ENCODE measurements around the gene ANKH. TPM values are rescaled to one million over a fixed set of nuclear protein-coding genes. Genes with fewer than 3 reads are reported as not detected.
A peak's percentile ranks its signal among the peaks of the same experiment; 100 is the strongest.

Gene ANKH
- total RNA-seq, 4 donors from 2014 or later = 31.2 to 55.2 (median 34.7) TPM

GRCh38 chr5:14695152-14695551 is 176.4 kb downstream of the ANKH start:
- H3K9me3 ChIP-seq = no peaks in the 10 kb centered on the region
- WGBS, 2 donors = 93 to 94% methylated on average over 2 of the region's 2 CpGs
- H3K27ac ChIP-seq = no peak overlapping the region
- intact Hi-C loops (cut with DNase I) = no loop called here
- H3K4me3 ChIP-seq (replicated peaks in 1 of 3) = no peak overlapping the region
- H3K27me3 ChIP-seq = no peaks in the 10 kb centered on the region
- peaks cover 21 to 22% of the 10 kb centered on the region in 2 donors for H3K36me3 ChIP-seq
- TF ChIP-seq POLR2A (IDR thresholded peaks at IDR 0.05) (no peak), CTCF (IDR thresholded peaks at IDR 0.05) (no peak)
- H3K4me1 ChIP-seq = peaks cover 25 to 30% of the 10 kb centered on the region in 2 donors
- no peak for DNase-seq

- peaks cover 33 to 41% of the 10 kb centered on the region in 2 donors for H3K36me3 ChIP-seq
- no peak for TF ChIP-seq CTCF (IDR thresholded peaks at IDR 0.05)
- H3K4me1 ChIP-seq = peaks cover 13 to 19% of the 10 kb centered on the region in 2 donors
- intact Hi-C loops (cut with DNase I) = no loop called here
- no peaks in the 10 kb centered on the region for H3K9me3 ChIP-seq
- no peak overlapping the region for H3K27ac ChIP-seq
- no peaks in the 10 kb centered on the region for H3K27me3 ChIP-seq
- 86 to 96% methylated on average over 5 of the region's 5 CpGs for WGBS, 2 donors
- no peak for DNase-seq
- H3K4me3 ChIP-seq (replicated peaks in 1 of 3) = no peak overlapping the region
Measured at GRCh38 chr5:14693070-14693469, 178.5 kb downstream of the ANKH start.

DNA sequence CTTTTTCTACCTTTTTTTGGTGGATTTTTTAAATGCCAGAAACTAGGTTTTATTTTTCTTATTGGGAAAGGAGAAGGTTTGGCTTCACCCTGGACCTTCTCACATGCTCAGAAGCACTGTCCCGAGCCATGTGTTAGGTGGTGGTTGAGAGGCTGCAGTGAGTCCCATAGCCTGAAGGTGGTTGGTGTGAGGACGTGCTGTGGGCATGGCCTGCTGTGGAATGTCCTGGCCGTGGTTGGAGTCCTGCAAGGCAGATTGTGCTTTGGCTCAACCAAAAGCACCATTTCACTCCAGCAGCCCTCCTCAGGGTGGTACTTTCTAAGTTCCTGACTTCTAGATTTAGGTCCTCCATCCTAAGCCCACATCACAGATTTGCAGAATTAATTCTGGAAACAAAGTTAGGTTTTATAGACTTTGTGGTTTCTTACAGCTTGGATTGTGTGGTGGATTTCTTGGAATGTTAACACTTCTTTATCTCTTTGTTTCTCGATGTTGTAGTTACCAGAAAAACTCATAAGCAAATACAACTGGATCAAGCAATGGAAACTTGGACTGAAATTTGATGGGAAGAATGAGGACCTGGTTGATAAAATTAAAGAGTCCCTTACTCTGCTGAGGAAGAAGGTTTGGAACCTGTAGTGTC is 184.4 kb downstream of the ANKH start:
- Histone ChIP-seq H3K27me3 (no peaks in the 10 kb centered on the region), H3K4me1 (peaks cover 0 to 4% of the 10 kb centered on the region in 2 donors), H3K36me3 (peaks cover 32 to 34% of the 10 kb centered on the region in 2 donors), H3K9me3 (no peaks in the 10 kb centered on the region), H3K27ac (no peak overlapping the region), H3K4me3 (replicated peaks in 1 of 3) (no peak overlapping the region)
- WGBS, 2 donors = 61 to 86% methylated on average over 3 to 4 of the region's 4 CpGs
- TF ChIP-seq POLR2A (IDR thresholded peaks at IDR 0.05) (no peak), CTCF (IDR thresholded peaks at IDR 0.05) (no peak)
- no peak for DNase-seq
- intact Hi-C loops (cut with DNase I) = no loop called here

DNA sequence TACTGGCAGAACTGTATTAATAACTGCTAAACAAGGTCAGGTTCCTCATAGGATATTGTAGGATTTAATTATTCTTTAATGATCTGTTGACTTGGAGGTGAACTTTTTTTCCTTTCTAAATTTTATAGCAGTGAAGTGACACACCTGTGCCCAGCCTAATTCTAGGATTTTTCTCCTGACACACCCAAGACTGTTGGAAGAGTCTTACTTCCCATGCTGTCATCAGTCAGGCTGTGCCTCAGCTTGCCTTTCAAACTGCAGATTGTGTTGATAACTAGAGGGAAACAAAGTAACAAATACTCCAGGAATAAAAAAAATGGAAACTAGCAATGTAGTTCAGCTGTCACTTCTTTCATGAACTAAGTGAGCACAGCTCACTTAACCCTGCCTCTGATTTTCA is 185.1 kb downstream of the ANKH start:
- DNase-seq = no peak
- no peak for TF ChIP-seq POLR2A (IDR thresholded peaks at IDR 0.05)
- no peak for TF ChIP-seq CTCF (IDR thresholded peaks at IDR 0.05)
- no peaks in the 10 kb centered on the region for H3K27me3 ChIP-seq
- intact Hi-C loops (cut with DNase I) = no loop called here
- H3K9me3 ChIP-seq = no peaks in the 10 kb centered on the region
- H3K36me3 ChIP-seq = peaks cover 32 to 38% of the 10 kb centered on the region in 2 donors
- H3K4me1 ChIP-seq = peaks cover 0 to 4% of the 10 kb centered on the region in 2 donors
- H3K4me3 ChIP-seq (replicated peaks in 1 of 3) = no peak overlapping the region
- no peak overlapping the region for H3K27ac ChIP-seq

DNA sequence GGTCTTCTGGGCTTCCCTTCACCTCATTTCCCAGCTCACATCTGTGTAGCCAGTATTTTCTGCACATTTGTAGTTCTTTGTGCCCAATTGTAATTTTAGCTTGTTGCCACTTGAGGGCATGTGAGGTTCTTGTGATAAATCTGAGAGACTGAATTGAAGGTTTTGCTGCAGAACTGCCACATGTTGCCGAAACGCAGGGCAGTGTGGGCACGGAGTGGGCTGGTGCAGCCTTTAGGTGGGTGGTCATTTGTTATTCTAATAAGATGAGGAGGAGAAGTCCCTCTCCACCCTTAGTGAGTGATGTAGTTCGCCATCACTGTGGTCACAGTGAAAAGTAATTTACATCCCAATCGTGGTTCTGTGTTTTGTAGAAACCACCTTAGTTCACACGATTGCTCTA is 185.8 kb downstream of the ANKH start:
- WGBS, 2 donors = 43 to 49% methylated on average over 6 of the region's 6 CpGs
- peak in 1 of 2 donors; percentile 25 for DNase-seq

More for the DNA sequence above, 185.8 kb downstream of the ANKH start:
- H3K36me3 ChIP-seq = peaks cover 29 to 38% of the 10 kb centered on the region in 2 donors
- H3K4me1 ChIP-seq = peaks cover 0 to 4% of the 10 kb centered on the region in 2 donors
- no peaks in the 10 kb centered on the region for H3K9me3 ChIP-seq
- TF ChIP-seq CTCF (IDR thresholded peaks at IDR 0.05) (peak; percentile 24 to 72 (median 50)), POLR2A (IDR thresholded peaks at IDR 0.05) (no peak)
- intact Hi-C loops (cut with DNase I) = no loop called here
- no peak overlapping the region for H3K4me3 ChIP-seq (replicated peaks in 1 of 3)
- H3K27ac ChIP-seq = no peak overlapping the region
- no peaks in the 10 kb centered on the region for H3K27me3 ChIP-seq
